Measurements from ENCODE around the gene CH25H. TPM values are rescaled to one million over a fixed set of nuclear protein-coding genes. Genes with fewer than 3 reads are reported as not detected.

The CH25H gene
- total and polyA plus RNA-seq, 10 of the 15 experiments (the other 5 are each of a cell fraction or from before 2014, with no cell fraction given): not detected

DNA sequence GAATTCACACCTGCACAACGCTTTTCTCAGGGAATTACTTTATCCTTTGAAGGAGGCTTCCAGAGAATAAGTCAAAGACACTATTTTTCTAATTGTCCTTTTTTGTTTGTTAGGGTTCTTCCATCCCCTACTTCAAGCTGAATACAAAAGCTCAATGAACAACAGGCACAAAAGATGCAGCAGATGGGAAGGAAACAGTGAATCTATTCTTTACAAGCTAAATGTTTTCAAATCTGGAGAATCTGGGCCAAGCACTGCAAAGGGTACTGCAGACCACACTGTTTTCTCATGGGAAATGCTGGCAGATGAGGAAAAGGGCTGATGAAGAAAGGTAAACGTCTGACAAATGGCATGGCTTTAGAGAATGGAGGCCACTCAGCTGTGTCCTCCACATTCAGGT lies 25.9 kb upstream of the CH25H start (continued):
- TF ChIP-seq PRDM15 (CRISPR knock-in tag; IDR thresholded peaks at IDR 0.05) (no peak), TBL1XR1 (IDR thresholded peaks at IDR 0.05; ENCODE audit: low read depth, low read length) (no peak), HDAC6 (IDR thresholded peaks at IDR 0.05; ENCODE audit: unreplicated experiment) (no peak), ETV6 (conservative IDR thresholded peaks at IDR 0.05 in 1 of 2, IDR thresholded peaks at IDR 0.05 in 1 of 2; ENCODE audit: borderline replicate concordance in 1 of 2, low read depth in 1 of 2) (no peak), FOXK2 (IDR thresholded peaks at IDR 0.05) (no peak), CHD4 (IDR thresholded peaks at IDR 0.05) (no peak), POU2F2 (IDR thresholded peaks at IDR 0.05; ENCODE audit: borderline replicate concordance, low read depth, low read length) (no peak), SIN3A (IDR thresholded peaks at IDR 0.05; ENCODE audit: low read depth, low read length) (no peak), ZBTB11 (CRISPR knock-in tag; IDR thresholded peaks at IDR 0.05) (no peak), ZNF217 (IDR thresholded peaks at IDR 0.05) (no peak)
- TF ChIP-seq, protein P1, sequence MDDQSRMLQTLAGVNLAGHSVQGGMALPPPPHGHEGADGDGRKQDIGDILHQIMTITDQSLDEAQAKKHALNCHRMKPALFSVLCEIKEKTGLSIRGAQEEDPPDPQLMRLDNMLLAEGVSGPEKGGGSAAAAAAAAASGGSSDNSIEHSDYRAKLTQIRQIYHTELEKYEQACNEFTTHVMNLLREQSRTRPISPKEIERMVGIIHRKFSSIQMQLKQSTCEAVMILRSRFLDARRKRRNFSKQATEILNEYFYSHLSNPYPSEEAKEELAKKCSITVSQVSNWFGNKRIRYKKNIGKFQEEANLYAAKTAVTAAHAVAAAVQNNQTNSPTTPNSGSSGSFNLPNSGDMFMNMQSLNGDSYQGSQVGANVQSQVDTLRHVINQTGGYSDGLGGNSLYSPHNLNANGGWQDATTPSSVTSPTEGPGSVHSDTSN (IDR thresholded peaks at IDR 0.05; ENCODE audit: insufficient replicate concordance, low read depth, low read length): no peak
- TF ChIP-seq, protein P2, sequence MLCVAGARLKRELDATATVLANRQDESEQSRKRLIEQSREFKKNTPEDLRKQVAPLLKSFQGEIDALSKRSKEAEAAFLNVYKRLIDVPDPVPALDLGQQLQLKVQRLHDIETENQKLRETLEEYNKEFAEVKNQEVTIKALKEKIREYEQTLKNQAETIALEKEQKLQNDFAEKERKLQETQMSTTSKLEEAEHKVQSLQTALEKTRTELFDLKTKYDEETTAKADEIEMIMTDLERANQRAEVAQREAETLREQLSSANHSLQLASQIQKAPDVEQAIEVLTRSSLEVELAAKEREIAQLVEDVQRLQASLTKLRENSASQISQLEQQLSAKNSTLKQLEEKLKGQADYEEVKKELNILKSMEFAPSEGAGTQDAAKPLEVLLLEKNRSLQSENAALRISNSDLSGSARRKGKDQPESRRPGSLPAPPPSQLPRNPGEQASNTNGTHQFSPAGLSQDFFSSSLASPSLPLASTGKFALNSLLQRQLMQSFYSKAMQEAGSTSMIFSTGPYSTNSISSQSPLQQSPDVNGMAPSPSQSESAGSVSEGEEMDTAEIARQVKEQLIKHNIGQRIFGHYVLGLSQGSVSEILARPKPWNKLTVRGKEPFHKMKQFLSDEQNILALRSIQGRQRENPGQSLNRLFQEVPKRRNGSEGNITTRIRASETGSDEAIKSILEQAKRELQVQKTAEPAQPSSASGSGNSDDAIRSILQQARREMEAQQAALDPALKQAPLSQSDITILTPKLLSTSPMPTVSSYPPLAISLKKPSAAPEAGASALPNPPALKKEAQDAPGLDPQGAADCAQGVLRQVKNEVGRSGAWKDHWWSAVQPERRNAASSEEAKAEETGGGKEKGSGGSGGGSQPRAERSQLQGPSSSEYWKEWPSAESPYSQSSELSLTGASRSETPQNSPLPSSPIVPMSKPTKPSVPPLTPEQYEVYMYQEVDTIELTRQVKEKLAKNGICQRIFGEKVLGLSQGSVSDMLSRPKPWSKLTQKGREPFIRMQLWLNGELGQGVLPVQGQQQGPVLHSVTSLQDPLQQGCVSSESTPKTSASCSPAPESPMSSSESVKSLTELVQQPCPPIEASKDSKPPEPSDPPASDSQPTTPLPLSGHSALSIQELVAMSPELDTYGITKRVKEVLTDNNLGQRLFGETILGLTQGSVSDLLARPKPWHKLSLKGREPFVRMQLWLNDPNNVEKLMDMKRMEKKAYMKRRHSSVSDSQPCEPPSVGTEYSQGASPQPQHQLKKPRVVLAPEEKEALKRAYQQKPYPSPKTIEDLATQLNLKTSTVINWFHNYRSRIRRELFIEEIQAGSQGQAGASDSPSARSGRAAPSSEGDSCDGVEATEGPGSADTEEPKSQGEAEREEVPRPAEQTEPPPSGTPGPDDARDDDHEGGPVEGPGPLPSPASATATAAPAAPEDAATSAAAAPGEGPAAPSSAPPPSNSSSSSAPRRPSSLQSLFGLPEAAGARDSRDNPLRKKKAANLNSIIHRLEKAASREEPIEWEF (IDR thresholded peaks at IDR 0.05; ENCODE audit: insufficient replicate concordance, low read depth, low read length): no peak
- TF ChIP-seq, protein P3, sequence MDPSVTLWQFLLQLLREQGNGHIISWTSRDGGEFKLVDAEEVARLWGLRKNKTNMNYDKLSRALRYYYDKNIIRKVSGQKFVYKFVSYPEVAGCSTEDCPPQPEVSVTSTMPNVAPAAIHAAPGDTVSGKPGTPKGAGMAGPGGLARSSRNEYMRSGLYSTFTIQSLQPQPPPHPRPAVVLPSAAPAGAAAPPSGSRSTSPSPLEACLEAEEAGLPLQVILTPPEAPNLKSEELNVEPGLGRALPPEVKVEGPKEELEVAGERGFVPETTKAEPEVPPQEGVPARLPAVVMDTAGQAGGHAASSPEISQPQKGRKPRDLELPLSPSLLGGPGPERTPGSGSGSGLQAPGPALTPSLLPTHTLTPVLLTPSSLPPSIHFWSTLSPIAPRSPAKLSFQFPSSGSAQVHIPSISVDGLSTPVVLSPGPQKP (IDR thresholded peaks at IDR 0.05; ENCODE audit: low read depth, low read length): no peak
